ENCODE results near the gene ROBO2. TPM values are rescaled to one million over a fixed set of nuclear protein-coding genes. Genes with fewer than 3 reads are reported as not detected.

The ROBO2 gene
- total and polyA plus RNA-seq, 2 experiments from 2014 or later, result 1.5 to 7.8 TPM

DNA sequence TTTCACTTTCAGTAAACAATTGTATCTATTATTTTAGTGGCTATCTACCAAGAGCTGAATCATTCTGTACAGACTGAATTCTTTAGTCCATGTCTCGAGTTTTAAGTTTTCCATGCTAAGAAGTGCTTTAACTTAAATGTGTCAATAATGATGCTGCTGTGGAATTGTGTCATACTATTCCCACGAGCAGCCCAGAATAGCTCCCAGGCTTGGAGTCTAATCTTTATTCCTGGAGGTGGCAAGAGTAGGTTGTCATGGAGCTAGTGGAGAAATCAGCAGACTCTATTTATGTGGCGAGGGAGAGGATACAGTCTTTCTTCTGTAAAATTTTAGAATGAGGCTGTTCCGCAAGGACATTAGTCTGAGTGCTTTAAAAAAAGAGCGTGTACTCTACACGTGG lies 207.2 kb downstream of the ROBO2 start (continued):
- TF ChIP-seq CTCF (conservative IDR thresholded peaks at IDR 0.05; ENCODE audit: low read depth in 2 of 2) (no peak), POLR2AphosphoS5 (IDR thresholded peaks at IDR 0.05; ENCODE audit: low read depth) (no peak), ETS1 (IDR thresholded peaks at IDR 0.05) (no peak), JUNB (IDR thresholded peaks at IDR 0.05; ENCODE audit: unreplicated experiment) (no peak), ZNF331 (CRISPR knock-in tag; IDR thresholded peaks at IDR 0.05; ENCODE audit: low read depth) (no peak), NANOG (IDR thresholded peaks at IDR 0.05; ENCODE audit: borderline replicate concordance) (no peak), STAT1 (IDR thresholded peaks at IDR 0.05; ENCODE audit: unreplicated experiment) (no peak), EZH2phosphoT487 (IDR thresholded peaks at IDR 0.05; ENCODE audit: unreplicated experiment) (no peak)

GRCh38 chr3:77247817-77248216 lies 207.9 kb downstream of the ROBO2 start:
- Histone ChIP-seq H2AFZ (no peak overlapping the region), H3F3A (replicated peaks; ENCODE audit: low read depth) (no peaks in the 10 kb centered on the region), H3K36me3 (ENCODE audit: insufficient read depth) (no peaks in the 10 kb centered on the region), H3K4me1 (ENCODE audit: insufficient read depth) (peaks cover 3% of the 10 kb centered on the region; the same call in 1 of the 2 replicates), H3K27ac (ENCODE audit: low read depth) (no peak overlapping the region), H3K27me3 (ENCODE audit: insufficient read depth) (no peaks in the 10 kb centered on the region), H3K4me3 (no peak overlapping the region), H3K79me2 (replicated peaks; ENCODE audit: insufficient read depth) (no peaks in the 10 kb centered on the region), H4K20me1 (replicated peaks; ENCODE audit: insufficient read depth) (no peaks in the 10 kb centered on the region), H3K4me2 (no peak overlapping the region), H3K9me2 (ENCODE audit: insufficient read depth) (no peaks in the 10 kb centered on the region)
- peak; percentile 44 for ATAC-seq
- Mint-ChIP-seq H3K27ac (no peak overlapping the region), H3K27me3 (ENCODE audit: insufficient read depth, low read depth, poor library complexity) (peaks cover 3% of the 10 kb centered on the region), H3K4me1 (peaks cover 6% of the 10 kb centered on the region; the same call in 2 of the 3 replicates), H3K9me3 (no peaks in the 10 kb centered on the region), H3K36me3 (ENCODE audit: low read depth) (no peaks in the 10 kb centered on the region), H3K4me3 (no peak overlapping the region)
- TF ChIP-seq STAT1 (IDR thresholded peaks at IDR 0.05; ENCODE audit: unreplicated experiment), result no peak
- no peak for TF ChIP-seq POLR2AphosphoS5 (IDR thresholded peaks at IDR 0.05; ENCODE audit: low read depth)
- TF ChIP-seq EZH2 (IDR thresholded peaks at IDR 0.05; ENCODE audit: low read depth, unreplicated experiment), result no peak
- TF ChIP-seq CREB1 (CRISPR knock-in tag; IDR thresholded peaks at IDR 0.05; ENCODE audit: low read depth), result no peak
- TF ChIP-seq ZNF331 (CRISPR knock-in tag; IDR thresholded peaks at IDR 0.05; ENCODE audit: low read depth), result no peak
- TF ChIP-seq REST (IDR thresholded peaks at IDR 0.05; ENCODE audit: unreplicated experiment), result no peak
- DNase-seq (ENCODE audit: low spot score), result no peak
